Measurements from ENCODE around the gene IL10.

Gene IL10

DNA sequence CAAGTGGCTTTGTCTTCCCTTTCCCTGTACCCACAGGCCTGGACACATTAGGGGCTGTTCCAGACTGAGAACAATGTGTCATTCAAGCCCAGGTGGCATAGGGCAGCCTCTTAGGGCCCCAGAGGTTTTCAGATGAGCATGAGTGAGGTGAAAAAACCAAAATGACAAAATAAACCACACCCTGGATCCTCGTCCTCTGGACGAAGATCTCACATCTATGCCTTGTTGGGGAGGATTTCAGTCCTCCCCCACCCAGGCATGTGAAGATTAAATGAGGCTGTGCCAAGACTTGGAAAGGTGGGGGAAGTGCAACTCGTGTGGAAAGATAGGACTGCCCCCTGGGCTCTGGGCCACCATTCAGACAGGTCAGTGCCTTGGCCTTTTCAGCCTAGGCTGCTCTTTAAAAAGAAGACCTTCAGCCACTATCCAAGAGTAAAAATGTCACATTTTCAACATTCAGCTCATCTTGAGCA is 34.5 kb downstream of the IL10 start:
- H3K4me3 ChIP-seq (ENCODE audit: low read length in 2 of 2) = no peak overlapping the region
- H3K36me3 ChIP-seq (ENCODE audit: control insufficient read depth in 2 of 2, insufficient read depth in 2 of 2, low read length in 2 of 2) = peaks cover 9 to 15% of the 10 kb centered on the region in 2 donors
- peaks cover 2 to 14% of the 10 kb centered on the region in 2 donors for H3K4me1 ChIP-seq (ENCODE audit: control insufficient read depth in 2 of 2, insufficient read depth in 2 of 2, low read length in 2 of 2)
- H3K9me3 ChIP-seq (ENCODE audit: control insufficient read depth in 2 of 2, low read length in 2 of 2) = no peaks in the 10 kb centered on the region
- H3K27me3 ChIP-seq (ENCODE audit: control insufficient read depth in 2 of 2, insufficient read depth in 2 of 2, low read length in 2 of 2) = no peaks in the 10 kb centered on the region
- no peak overlapping the region for H3K9ac ChIP-seq (ENCODE audit: low read depth in 1 of 2, low read length in 2 of 2)
- H3K27ac ChIP-seq (ENCODE audit: low read depth in 2 of 2, low read length in 2 of 2) = no peak overlapping the region

DNA sequence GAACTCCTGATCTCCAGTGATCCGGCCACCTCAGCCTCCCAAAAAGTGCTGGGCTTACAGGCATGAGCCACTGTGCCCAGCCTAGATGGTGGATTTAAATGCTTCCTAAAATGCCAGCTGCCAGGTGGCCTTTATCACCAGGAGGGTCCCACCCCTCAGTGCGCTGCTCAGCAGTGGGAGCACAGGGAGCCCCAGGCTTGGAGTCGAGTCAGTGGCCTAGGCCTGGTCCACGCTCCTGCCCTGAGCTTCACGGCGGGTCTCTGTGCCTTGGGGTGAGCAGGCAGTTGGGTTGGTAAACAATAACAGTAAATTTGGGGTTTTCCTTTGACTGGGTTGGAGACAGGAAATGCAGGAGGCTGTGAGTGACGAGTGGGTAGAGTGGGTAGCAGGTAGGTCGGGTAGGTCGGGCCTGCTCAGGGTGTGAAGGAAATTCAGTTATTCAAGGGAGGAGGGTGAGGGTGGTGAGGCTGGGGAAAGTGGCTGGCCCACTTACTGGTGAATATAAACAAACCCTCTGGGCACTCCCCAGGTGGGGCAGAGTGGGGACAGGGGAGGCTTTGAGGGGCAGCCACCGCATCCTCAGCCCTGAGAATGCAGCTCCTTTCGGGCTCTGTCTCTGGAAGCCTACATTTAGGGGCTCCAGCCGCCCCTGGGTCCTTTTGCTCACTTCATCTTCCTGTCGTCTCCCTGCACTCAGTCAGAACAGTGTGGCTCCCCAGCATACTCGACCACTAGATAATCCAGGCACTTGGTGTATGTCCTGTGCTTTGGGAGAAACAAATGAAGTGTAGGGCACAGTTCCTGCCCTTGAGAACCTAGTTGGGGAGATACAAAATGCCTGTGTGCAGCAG is 35.2 kb downstream of the IL10 start:
- Histone ChIP-seq H3K36me3 (ENCODE audit: control insufficient read depth in 2 of 2, insufficient read depth in 2 of 2, low read length in 2 of 2) (peaks cover 15 to 21% of the 10 kb centered on the region in 2 donors), H3K4me3 (ENCODE audit: low read length in 2 of 2) (no peak overlapping the region), H3K4me1 (ENCODE audit: control insufficient read depth in 2 of 2, insufficient read depth in 2 of 2, low read length in 2 of 2) (peaks cover 2 to 14% of the 10 kb centered on the region in 2 donors), H3K27ac (ENCODE audit: low read depth in 2 of 2, low read length in 2 of 2) (no peak overlapping the region), H3K9me3 (ENCODE audit: control insufficient read depth in 2 of 2, low read length in 2 of 2) (no peaks in the 10 kb centered on the region), H3K27me3 (ENCODE audit: control insufficient read depth in 2 of 2, insufficient read depth in 2 of 2, low read length in 2 of 2) (no peaks in the 10 kb centered on the region), H3K9ac (ENCODE audit: low read depth in 1 of 2, low read length in 2 of 2) (no peak overlapping the region)

DNA sequence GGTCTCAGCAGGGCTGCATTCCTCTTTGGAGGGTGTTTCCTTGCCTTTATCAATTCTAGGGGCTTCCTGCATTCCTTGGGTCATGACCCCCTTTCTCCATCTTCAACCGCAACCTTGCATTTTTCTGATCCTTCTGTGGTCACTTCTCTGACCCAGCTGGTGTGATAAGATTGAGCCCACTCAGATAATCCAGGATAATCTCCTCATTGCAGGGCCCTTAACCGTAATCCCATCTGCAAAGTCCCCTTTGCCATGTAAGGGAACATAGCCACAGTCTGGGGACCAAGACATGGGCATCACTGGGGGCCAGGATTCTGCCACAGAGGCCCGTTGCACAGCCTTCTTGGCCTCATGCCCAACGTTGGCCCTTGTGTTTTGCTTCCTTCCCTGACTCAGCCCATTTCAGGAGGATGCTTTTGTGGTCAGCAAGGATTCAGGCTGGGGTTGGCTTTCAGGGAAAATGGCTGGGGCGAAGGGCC is 36.7 kb downstream of the IL10 start:
- Histone ChIP-seq H3K27me3 (ENCODE audit: control insufficient read depth in 2 of 2, insufficient read depth in 2 of 2, low read length in 2 of 2) (no peaks in the 10 kb centered on the region), H3K9me3 (ENCODE audit: control insufficient read depth in 2 of 2, low read length in 2 of 2) (no peaks in the 10 kb centered on the region), H3K36me3 (ENCODE audit: control insufficient read depth in 2 of 2, insufficient read depth in 2 of 2, low read length in 2 of 2) (peaks cover 30 to 33% of the 10 kb centered on the region in 2 donors), H3K4me3 (ENCODE audit: low read length in 2 of 2) (no peak overlapping the region), H3K4me1 (ENCODE audit: control insufficient read depth in 2 of 2, insufficient read depth in 2 of 2, low read length in 2 of 2) (peaks cover 2 to 14% of the 10 kb centered on the region in 2 donors), H3K9ac (ENCODE audit: low read depth in 1 of 2, low read length in 2 of 2) (no peak overlapping the region), H3K27ac (ENCODE audit: low read depth in 2 of 2, low read length in 2 of 2) (no peak overlapping the region)

DNA sequence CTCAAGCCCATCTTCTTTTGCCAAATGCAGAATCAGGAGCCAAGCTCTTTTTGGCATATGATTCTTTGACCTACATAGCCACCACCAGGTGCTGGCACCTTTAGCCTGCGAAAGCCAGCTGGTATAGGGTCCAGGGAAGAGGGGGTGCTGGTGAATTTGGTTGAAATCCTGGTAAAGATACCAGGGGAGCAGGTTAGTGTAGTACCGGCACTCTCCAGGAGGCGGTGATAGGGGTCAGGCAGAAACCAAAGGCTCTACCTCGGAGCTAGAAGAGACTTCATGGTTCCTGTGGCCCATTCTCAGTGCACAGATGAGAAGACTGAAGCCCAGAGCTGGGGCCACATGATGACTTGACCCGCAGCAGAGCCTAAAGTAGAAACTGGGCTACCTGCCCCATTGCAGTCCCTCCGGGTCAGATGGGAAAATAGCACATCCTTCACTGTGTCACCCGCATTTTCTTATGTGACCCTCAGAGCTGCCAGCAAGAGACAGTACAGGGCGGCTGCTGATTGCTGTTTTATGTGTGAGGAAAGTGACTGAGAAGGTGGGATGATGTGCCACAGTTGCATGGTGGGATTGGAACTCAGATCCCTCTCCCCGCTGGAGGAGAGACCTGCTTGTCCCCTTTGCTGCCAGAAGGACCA is 37.7 kb downstream of the IL10 start:
- H3K9me3 ChIP-seq (ENCODE audit: control insufficient read depth in 2 of 2, low read length in 2 of 2) = no peaks in the 10 kb centered on the region
- H3K36me3 ChIP-seq (ENCODE audit: control insufficient read depth in 2 of 2, insufficient read depth in 2 of 2, low read length in 2 of 2) = peaks cover 40 to 43% of the 10 kb centered on the region in 2 donors
- no peaks in the 10 kb centered on the region for H3K27me3 ChIP-seq (ENCODE audit: control insufficient read depth in 2 of 2, insufficient read depth in 2 of 2, low read length in 2 of 2)
- H3K4me3 ChIP-seq (ENCODE audit: low read length in 2 of 2) = no peak overlapping the region
- peaks cover 2 to 10% of the 10 kb centered on the region in 2 donors for H3K4me1 ChIP-seq (ENCODE audit: control insufficient read depth in 2 of 2, insufficient read depth in 2 of 2, low read length in 2 of 2)
- H3K27ac ChIP-seq (ENCODE audit: low read depth in 2 of 2, low read length in 2 of 2) = no peak overlapping the region
- no peak overlapping the region for H3K9ac ChIP-seq (ENCODE audit: low read depth in 1 of 2, low read length in 2 of 2)

DNA sequence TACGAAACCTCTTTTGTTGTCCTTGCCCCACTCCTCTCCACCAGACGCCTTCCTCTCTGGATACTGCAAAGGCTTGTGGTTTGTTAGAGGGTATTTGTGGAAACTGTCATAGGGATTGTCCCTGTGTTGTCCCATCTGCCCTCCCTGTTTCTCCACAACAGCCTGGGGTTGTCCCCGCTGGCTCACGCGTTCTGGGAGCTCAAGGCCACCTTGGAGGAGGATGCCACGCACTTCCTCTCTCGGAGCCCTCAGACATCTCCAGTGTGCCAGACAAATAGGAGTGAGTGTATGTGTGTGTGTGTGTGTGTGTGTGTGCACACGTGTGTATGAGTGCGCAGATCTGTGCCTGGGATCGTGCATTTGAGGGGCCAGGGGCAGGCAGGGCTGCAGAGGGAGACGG is 39.3 kb downstream of the IL10 start:
- Histone ChIP-seq H3K27me3 (ENCODE audit: control insufficient read depth in 2 of 2, insufficient read depth in 2 of 2, low read length in 2 of 2) (no peaks in the 10 kb centered on the region), H3K9me3 (ENCODE audit: control insufficient read depth in 2 of 2, low read length in 2 of 2) (no peaks in the 10 kb centered on the region), H3K4me1 (ENCODE audit: control insufficient read depth in 2 of 2, insufficient read depth in 2 of 2, low read length in 2 of 2) (peaks cover 0 to 4% of the 10 kb centered on the region in 2 donors), H3K36me3 (ENCODE audit: control insufficient read depth in 2 of 2, insufficient read depth in 2 of 2, low read length in 2 of 2) (peaks cover 48% of the 10 kb centered on the region in 2 donors), H3K4me3 (ENCODE audit: low read length in 2 of 2) (no peak overlapping the region), H3K27ac (ENCODE audit: low read depth in 2 of 2, low read length in 2 of 2) (no peak overlapping the region), H3K9ac (ENCODE audit: low read depth in 1 of 2, low read length in 2 of 2) (no peak overlapping the region)

DNA sequence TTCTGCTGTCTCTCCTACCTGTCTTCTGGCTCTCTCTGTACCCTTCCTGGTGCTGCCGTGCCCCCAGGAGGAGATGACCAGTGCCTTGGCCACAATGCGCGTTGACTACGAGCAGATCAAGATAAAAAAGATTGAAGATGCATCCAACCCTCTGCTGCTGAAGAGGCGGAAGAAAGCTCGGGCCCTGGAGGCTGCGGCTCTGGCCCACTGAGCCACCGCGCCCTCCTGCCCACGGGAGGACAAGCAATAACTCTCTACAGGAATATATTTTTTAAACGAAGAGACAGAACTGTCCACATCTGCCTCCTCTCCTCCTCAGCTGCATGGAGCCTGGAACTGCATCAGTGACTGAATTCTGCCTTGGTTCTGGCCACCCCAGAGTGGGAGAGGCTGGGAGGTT is 39.8 kb downstream of the IL10 start:
- H3K9me3 ChIP-seq (ENCODE audit: control insufficient read depth in 2 of 2, low read length in 2 of 2) = no peaks in the 10 kb centered on the region
- H3K27me3 ChIP-seq (ENCODE audit: control insufficient read depth in 2 of 2, insufficient read depth in 2 of 2, low read length in 2 of 2) = no peaks in the 10 kb centered on the region
- no peak overlapping the region for H3K4me3 ChIP-seq (ENCODE audit: low read length in 2 of 2)
- no peak overlapping the region for H3K9ac ChIP-seq (ENCODE audit: low read depth in 1 of 2, low read length in 2 of 2)
- peaks cover 48% of the 10 kb centered on the region in 2 donors for H3K36me3 ChIP-seq (ENCODE audit: control insufficient read depth in 2 of 2, insufficient read depth in 2 of 2, low read length in 2 of 2)
- no peak overlapping the region for H3K27ac ChIP-seq (ENCODE audit: low read depth in 2 of 2, low read length in 2 of 2)
- H3K4me1 ChIP-seq (ENCODE audit: control insufficient read depth in 2 of 2, insufficient read depth in 2 of 2, low read length in 2 of 2) = peaks cover 0 to 3% of the 10 kb centered on the region in 2 donors

DNA sequence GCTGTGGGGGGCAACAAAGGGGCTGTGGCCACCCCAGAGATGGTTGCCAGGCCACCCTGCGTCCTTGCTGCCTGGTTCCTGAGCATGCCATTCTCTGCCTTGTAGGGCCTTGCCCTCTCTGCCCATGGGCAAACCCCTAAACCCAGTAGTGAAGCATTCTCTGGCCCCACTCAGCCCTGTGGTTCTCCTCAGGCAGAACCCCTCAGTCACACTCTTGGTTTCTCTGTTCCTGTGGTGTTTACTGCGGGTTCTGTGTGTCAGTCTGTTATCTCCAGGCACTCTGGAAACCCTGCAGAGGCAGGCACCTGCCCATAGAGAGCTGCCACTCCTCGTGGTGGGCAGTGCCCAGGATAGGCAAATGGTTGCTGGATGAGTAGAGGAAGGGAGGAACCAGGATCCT is 42.8 kb downstream of the IL10 start:
- H3K36me3 ChIP-seq (ENCODE audit: control insufficient read depth in 2 of 2, insufficient read depth in 2 of 2, low read length in 2 of 2) = peaks cover 38 to 44% of the 10 kb centered on the region in 2 donors
- no peak overlapping the region for H3K4me3 ChIP-seq (ENCODE audit: low read length in 2 of 2)
- H3K27me3 ChIP-seq (ENCODE audit: control insufficient read depth in 2 of 2, insufficient read depth in 2 of 2, low read length in 2 of 2) = no peaks in the 10 kb centered on the region
- H3K4me1 ChIP-seq (ENCODE audit: control insufficient read depth in 2 of 2, insufficient read depth in 2 of 2, low read length in 2 of 2) = peaks cover 2 to 16% of the 10 kb centered on the region in 2 donors
- no peak overlapping the region for H3K27ac ChIP-seq (ENCODE audit: low read depth in 2 of 2, low read length in 2 of 2)
- H3K9ac ChIP-seq (ENCODE audit: low read depth in 1 of 2, low read length in 2 of 2) = no peak overlapping the region
- H3K9me3 ChIP-seq (ENCODE audit: control insufficient read depth in 2 of 2, low read length in 2 of 2) = no peaks in the 10 kb centered on the region

DNA sequence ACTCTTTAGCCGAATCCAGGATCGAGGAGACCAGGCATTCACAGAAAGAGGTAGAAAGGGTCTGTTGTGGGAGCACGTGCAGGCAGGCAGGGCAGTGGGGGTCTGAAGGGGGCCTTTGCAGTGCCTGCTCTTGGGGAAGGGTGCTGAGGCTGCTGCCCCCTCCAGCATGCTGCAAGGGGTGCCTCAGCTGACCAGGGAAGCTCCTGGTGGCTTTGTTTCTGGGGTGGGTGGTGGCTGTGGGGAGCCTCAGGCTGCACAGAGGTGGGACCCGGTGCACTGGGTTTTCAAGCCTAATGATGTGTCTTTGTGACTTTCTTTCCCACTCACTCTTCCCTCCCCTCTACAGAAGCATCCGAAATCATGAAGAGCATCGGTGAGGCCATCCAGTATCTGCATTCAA is 43.2 kb downstream of the IL10 start:
- Histone ChIP-seq H3K4me3 (ENCODE audit: low read length in 2 of 2) (no peak overlapping the region), H3K4me1 (ENCODE audit: control insufficient read depth in 2 of 2, insufficient read depth in 2 of 2, low read length in 2 of 2) (peaks cover 2 to 16% of the 10 kb centered on the region in 2 donors), H3K9ac (ENCODE audit: low read depth in 1 of 2, low read length in 2 of 2) (no peak overlapping the region), H3K9me3 (ENCODE audit: control insufficient read depth in 2 of 2, low read length in 2 of 2) (no peaks in the 10 kb centered on the region), H3K27me3 (ENCODE audit: control insufficient read depth in 2 of 2, insufficient read depth in 2 of 2, low read length in 2 of 2) (no peaks in the 10 kb centered on the region), H3K36me3 (ENCODE audit: control insufficient read depth in 2 of 2, insufficient read depth in 2 of 2, low read length in 2 of 2) (peaks cover 38 to 44% of the 10 kb centered on the region in 2 donors), H3K27ac (ENCODE audit: low read depth in 2 of 2, low read length in 2 of 2) (no peak overlapping the region)

DNA sequence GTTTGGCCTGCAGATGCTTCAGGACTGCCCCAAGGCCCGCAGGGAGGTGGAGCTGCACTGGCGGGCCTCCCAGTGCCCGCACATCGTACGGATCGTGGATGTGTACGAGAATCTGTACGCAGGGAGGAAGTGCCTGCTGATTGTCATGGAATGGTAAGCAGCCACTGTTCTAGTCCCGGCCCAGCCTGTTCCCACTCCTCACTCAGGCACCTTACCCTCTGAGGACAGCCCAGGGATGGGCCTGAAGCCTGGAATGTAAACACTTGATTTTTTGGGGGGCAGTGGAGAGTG is 43.7 kb downstream of the IL10 start:
- Histone ChIP-seq H3K27ac (ENCODE audit: low read depth in 2 of 2, low read length in 2 of 2) (no peak overlapping the region), H3K9me3 (ENCODE audit: control insufficient read depth in 2 of 2, low read length in 2 of 2) (no peaks in the 10 kb centered on the region), H3K4me3 (ENCODE audit: low read length in 2 of 2) (no peak overlapping the region), H3K4me1 (ENCODE audit: control insufficient read depth in 2 of 2, insufficient read depth in 2 of 2, low read length in 2 of 2) (peaks cover 2 to 20% of the 10 kb centered on the region in 2 donors), H3K9ac (ENCODE audit: low read depth in 1 of 2, low read length in 2 of 2) (no peak overlapping the region), H3K27me3 (ENCODE audit: control insufficient read depth in 2 of 2, insufficient read depth in 2 of 2, low read length in 2 of 2) (no peaks in the 10 kb centered on the region), H3K36me3 (ENCODE audit: control insufficient read depth in 2 of 2, insufficient read depth in 2 of 2, low read length in 2 of 2) (peaks cover 38 to 44% of the 10 kb centered on the region in 2 donors)

DNA sequence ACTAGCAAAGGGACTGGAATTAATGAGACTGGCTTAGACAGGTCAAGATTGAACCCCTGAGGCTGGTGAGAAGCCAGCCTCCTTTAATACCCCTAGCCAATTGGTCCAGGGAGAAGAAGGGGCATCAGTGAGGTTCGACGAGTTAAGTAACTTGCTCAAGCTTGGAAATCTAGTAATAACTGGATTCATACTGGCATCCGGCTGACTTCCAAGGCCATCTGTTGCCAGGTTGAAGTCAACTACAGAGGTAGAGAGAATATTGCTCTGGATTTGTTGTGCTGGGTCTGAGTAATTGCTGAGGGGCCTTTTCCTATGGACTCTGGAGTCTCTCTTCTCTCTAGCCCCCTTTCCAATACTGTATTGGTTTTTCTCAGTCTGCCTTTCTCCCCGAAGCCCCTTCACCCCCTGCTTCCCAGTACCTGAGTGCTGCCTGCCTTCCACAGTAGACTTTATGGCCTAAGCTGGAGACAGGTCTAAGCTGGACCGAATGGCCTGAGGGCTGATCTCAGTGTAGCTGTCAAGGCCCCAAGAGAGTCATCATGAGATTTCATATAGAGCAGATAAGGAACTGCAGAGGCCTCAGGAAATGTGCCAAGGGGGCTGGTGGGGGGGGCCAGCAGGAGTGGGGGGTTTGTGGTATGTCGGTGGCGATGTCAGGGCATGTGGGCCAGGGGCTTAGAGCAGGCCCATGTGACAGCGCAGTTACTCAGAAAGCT is 44.2 kb downstream of the IL10 start:
- peaks cover 2 to 20% of the 10 kb centered on the region in 2 donors for H3K4me1 ChIP-seq (ENCODE audit: control insufficient read depth in 2 of 2, insufficient read depth in 2 of 2, low read length in 2 of 2)
- H3K27ac ChIP-seq (ENCODE audit: low read depth in 2 of 2, low read length in 2 of 2) = no peak overlapping the region
- no peaks in the 10 kb centered on the region for H3K9me3 ChIP-seq (ENCODE audit: control insufficient read depth in 2 of 2, low read length in 2 of 2)
- no peaks in the 10 kb centered on the region for H3K27me3 ChIP-seq (ENCODE audit: control insufficient read depth in 2 of 2, insufficient read depth in 2 of 2, low read length in 2 of 2)
- H3K9ac ChIP-seq (ENCODE audit: low read depth in 1 of 2, low read length in 2 of 2) = no peak overlapping the region
- H3K36me3 ChIP-seq (ENCODE audit: control insufficient read depth in 2 of 2, insufficient read depth in 2 of 2, low read length in 2 of 2) = peaks cover 37 to 43% of the 10 kb centered on the region in 2 donors
- no peak overlapping the region for H3K4me3 ChIP-seq (ENCODE audit: low read length in 2 of 2)

Measured in mucosa of rectum (tissue), 2 donors.